ENCODE results near the gene PHKA2.

DNA sequence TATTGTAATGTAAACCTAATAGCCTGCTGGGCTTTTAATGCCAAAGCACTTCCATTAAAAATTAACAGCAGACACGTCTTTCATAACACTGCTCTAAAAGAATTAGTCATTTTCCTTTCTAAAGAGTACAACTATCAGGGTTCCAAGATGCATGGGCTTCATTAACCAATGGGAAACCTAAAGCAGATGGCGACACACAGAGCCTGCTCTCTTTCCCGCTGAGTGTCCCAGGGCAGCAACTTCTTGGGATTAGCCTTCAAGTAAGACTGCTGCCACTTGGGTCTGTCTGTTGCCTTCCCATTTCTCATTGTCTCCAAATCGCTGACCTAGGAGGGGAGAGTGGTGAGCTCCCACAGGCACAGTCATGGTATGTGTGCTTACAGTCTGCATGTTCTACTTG lies 14.0 kb upstream of the PHKA2 start:
- TF ChIP-seq, protein P1, sequence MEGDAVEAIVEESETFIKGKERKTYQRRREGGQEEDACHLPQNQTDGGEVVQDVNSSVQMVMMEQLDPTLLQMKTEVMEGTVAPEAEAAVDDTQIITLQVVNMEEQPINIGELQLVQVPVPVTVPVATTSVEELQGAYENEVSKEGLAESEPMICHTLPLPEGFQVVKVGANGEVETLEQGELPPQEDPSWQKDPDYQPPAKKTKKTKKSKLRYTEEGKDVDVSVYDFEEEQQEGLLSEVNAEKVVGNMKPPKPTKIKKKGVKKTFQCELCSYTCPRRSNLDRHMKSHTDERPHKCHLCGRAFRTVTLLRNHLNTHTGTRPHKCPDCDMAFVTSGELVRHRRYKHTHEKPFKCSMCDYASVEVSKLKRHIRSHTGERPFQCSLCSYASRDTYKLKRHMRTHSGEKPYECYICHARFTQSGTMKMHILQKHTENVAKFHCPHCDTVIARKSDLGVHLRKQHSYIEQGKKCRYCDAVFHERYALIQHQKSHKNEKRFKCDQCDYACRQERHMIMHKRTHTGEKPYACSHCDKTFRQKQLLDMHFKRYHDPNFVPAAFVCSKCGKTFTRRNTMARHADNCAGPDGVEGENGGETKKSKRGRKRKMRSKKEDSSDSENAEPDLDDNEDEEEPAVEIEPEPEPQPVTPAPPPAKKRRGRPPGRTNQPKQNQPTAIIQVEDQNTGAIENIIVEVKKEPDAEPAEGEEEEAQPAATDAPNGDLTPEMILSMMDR (IDR thresholded peaks at IDR 0.05): no peak
- TF ChIP-seq POLR2A (IDR thresholded peaks at IDR 0.05) (no peak), EP300 (IDR thresholded peaks at IDR 0.05) (no peak), POLR2AphosphoS5 (IDR thresholded peaks at IDR 0.05) (no peak)

All from suprapubic skin (tissue), 4 donors.